Embryonic facial prominence (tissue), 1 donor: Measurements from ENCODE around the gene CUTA.
"Not testable (repeated sequence)": the region's sequence is repeated elsewhere in the genome, so short reads cannot be mapped to it uniquely, and the experiment has no call there.

ENCODE experiments used
- DNase-seq: peaks from one replicate; pipeline ENCODE4 v3.0.0-alpha.2; 2016; ENCODE audit errors: extremely low spot score

Gene CUTA

DNA sequence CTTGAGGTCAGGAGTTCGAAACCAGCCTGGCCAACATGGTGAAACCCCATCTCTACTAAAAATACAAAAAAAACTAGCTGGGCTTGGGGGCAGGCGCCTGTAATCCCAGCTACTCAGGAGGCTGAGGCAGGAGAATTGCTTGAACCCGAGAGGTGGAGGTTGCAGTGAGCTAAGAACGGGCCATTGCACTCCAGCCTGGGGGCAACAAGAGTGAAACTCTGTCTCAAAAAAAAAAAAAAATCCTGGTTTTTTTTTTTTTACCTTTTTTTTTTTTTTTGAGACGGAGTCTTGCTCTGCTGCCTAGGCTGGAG is 50.2 kb downstream of the CUTA start:
- not testable (repeated sequence) for DNase-seq

DNA sequence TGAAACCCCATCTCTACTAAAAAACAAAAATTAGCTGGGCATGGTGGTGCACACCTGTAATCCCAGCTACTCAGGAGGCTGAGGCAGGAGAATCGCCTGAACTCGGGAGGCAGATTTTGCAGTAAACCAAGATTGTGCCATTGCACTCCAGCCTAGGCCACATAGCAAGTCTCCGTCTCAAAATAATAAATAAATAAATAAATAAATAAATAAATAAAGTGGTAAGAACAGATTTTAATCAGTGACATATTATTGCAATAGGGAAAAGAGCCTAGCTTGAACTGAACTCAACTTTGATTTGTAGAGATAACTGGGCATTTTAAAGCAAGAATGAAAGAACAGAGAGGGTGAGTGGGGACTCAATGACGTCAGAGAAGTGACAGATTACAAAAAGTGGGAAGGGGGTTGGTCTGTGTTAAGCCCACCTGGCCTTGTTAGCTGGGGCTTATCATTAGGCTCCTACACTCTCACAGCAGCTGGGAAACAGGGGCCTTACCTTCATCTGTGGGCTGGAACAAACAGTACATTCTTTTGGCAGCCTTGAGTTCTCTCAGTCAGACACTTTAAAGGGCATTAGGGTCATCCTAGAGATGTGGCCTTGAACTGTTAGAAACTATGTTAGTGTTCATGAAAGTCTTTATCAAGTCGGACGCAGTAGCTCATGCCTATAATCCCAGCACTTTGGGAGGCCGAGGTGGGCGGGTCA is 50.7 kb downstream of the CUTA start:
- no peak for DNase-seq
